Neural cell (in vitro differentiated cells): ENCODE data around the gene SLAMF6. TPM values are rescaled to one million over a fixed set of nuclear protein-coding genes. Genes with fewer than 3 reads are reported as not detected.

Source experiments
- H2AFZ ChIP-seq: fragments of 200-600, 300-800 bp; sonication (generic), shearing (Covaris generic); 2 replicates; pipeline ENCODE4 v1.6.0; 2014; ENCODE audit warnings: low read depth, mild to moderate bottlenecking, antibody characterized with exemption, low read length, moderate library complexity
- H3F3A ChIP-seq: fragments of 200-600 bp; shearing (Covaris generic); 2 replicates; pipeline ENCODE4 v1.6.1; 2016; ENCODE audit warnings: mild to moderate bottlenecking, moderate library complexity, mixed read lengths, antibody characterized with exemption, low read length; ENCODE audit not compliant: insufficient read depth, poor library complexity, severe bottlenecking
- H3K27ac ChIP-seq: fragments of 200-600, 300-800 bp; sonication (generic), shearing (Covaris generic); 2 replicates; pipeline ENCODE4 v1.5.1; 2014; ENCODE audit warnings: mild to moderate bottlenecking, low read length, moderate library complexity
- H3K27me3 ChIP-seq: fragments of 300-800, 200-600 bp; sonication (generic), shearing (Covaris generic); 2 replicates; pipeline ENCODE4 v1.6.0; 2014; ENCODE audit warnings: mild to moderate bottlenecking, low read depth, low read length, moderate library complexity; ENCODE audit not compliant: insufficient read depth
- H3K36me3 ChIP-seq: fragments of 300-800, 200-600 bp; sonication (generic), shearing (Covaris generic); 2 replicates; pipeline ENCODE4 v1.5.1; 2014; ENCODE audit warnings: mild to moderate bottlenecking, antibody characterized with exemption, low read length, moderate library complexity; ENCODE audit not compliant: insufficient read depth
- H3K4me2 ChIP-seq: fragments of 300-800, 200-600 bp; sonication (generic), shearing (Covaris generic); 2 replicates; pipeline ENCODE4 v1.6.0; 2014; ENCODE audit warnings: mild to moderate bottlenecking, low read length
- H3K4me3 ChIP-seq: fragments of 300-800, 200-600 bp; sonication (generic), shearing (Covaris generic); 2 replicates; pipeline ENCODE4 v1.5.1; 2014; ENCODE audit warnings: mild to moderate bottlenecking, low read length, moderate library complexity
- H3K79me2 ChIP-seq: fragments of 200-600 bp; shearing (Covaris generic); replicated peaks from 2 replicates; pipeline ENCODE4 v1.6.0; 2014; ENCODE audit warnings: mild to moderate bottlenecking, low read length, moderate library complexity; ENCODE audit not compliant: insufficient read depth
- H3K9ac ChIP-seq: fragments of 300-800, 200-600 bp; sonication (generic), shearing (Covaris generic); 2 replicates; pipeline ENCODE4 v1.6.1; 2016; ENCODE audit warnings: mild to moderate bottlenecking, low read length, mixed read lengths
- H3K9me2 ChIP-seq: fragments of 200-600 bp; shearing (Covaris generic); 2 replicates; pipeline ENCODE4 v1.6.1; 2016; ENCODE audit warnings: mild to moderate bottlenecking, low read length, mixed read lengths; ENCODE audit not compliant: insufficient read depth
- H3K9me3 ChIP-seq: fragments of 200-600, 300-800 bp; sonication (generic), shearing (Covaris generic); 2 replicates; pipeline ENCODE4 v1.6.1; 2016; ENCODE audit warnings: mild to moderate bottlenecking, mixed run types, low read length, moderate library complexity, mixed read lengths
- H4K20me1 ChIP-seq: fragments of 200-600 bp; shearing (Covaris generic); 2 replicates; pipeline ENCODE4 v1.6.1; 2016; ENCODE audit warnings: mild to moderate bottlenecking, mixed run types; ENCODE audit not compliant: insufficient read depth
- EP300 ChIP-seq: fragments of 450-650 bp; conservative IDR thresholded peaks from 2 replicates; pipeline ENCODE4 v1.6.1; 2014; ENCODE audit warnings: antibody characterized with exemption, mild to moderate bottlenecking, moderate library complexity; ENCODE audit not compliant: poor library complexity, severe bottlenecking
- EZH2 ChIP-seq: fragments of 200-600, 300-800 bp; shearing (Covaris generic), sonication (generic); IDR thresholded peaks from 2 replicates; pipeline ENCODE4 v1.6.1; 2014; ENCODE audit warnings: antibody characterized with exemption, low read length, borderline replicate concordance, mild to moderate bottlenecking; ENCODE audit not compliant: insufficient read depth, poor library complexity, severe bottlenecking
- MXI1 ChIP-seq: fragments of 450-650 bp; conservative IDR thresholded peaks from 2 replicates; pipeline ENCODE4 v1.6.1; 2014; ENCODE audit warnings: antibody characterized with exemption, mild to moderate bottlenecking; ENCODE audit not compliant: poor library complexity, severe bottlenecking
- POLR2AphosphoS5 ChIP-seq: IDR thresholded peaks from 2 replicates; pipeline ENCODE4 v1.6.1; 2012
- RAD21 ChIP-seq: fragments of 450-650 bp; conservative IDR thresholded peaks from 2 replicates; pipeline ENCODE4 v1.6.1; 2014; ENCODE audit warnings: antibody characterized with exemption, mild to moderate bottlenecking, moderate library complexity
- SMC3 ChIP-seq: fragments of 450-650 bp; conservative IDR thresholded peaks from 2 replicates; pipeline ENCODE4 v1.6.1; 2014; ENCODE audit warnings: antibody characterized with exemption, mild to moderate bottlenecking, moderate library complexity; ENCODE audit not compliant: poor library complexity
- TAF1 ChIP-seq: IDR thresholded peaks from 2 replicates; pipeline ENCODE4 v1.6.1; 2012; ENCODE audit warnings: low read depth
- polyA plus RNA-seq: library from polyadenylated mRNA; depleted of rRNA; stranded (reverse); fragments of >200 nt; gene quantifications from 2 replicates; pipeline ENCODE4 v1.2.3, GENCODE V29; 2014
- TF ChIP-seq, protein P1 (sequence below): fragments of 450-650 bp; IDR thresholded peaks from 2 replicates; pipeline ENCODE4 v1.5.1; 2014; ENCODE audit warnings: antibody characterized with exemption, mild to moderate bottlenecking, moderate library complexity; ENCODE audit not compliant: poor library complexity, severe bottlenecking
- TF ChIP-seq, protein P2 (sequence below): IDR thresholded peaks from 2 replicates; pipeline ENCODE4 v1.6.1; 2012; ENCODE audit warnings: borderline replicate concordance

SLAMF6 gene
- polyA plus RNA-seq, 1 donor from 2014 or later, result not detected

DNA sequence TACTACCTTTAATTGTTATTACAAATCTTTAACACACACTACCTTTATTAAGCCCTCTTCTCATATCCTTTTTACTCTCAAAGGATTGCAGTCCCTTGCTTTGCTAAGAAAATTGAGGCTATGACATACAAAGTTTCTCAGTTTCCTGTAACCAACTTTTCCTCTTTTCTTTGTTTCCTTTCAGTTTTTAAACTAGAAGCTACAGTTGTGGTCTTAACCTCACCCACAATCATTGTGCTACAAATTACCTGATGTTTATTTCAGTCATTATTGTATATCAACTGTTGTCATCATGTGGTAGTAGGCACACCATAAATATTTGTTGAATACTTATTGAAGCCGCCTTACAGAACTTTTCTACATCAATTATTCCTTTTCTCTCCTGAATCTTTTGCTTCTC is 51.8 kb downstream of the SLAMF6 start:
- Histone ChIP-seq H3K79me2 (no peaks in the 10 kb centered on the region), H3K4me2 (no peak overlapping the region), H3F3A (no peaks in the 10 kb centered on the region), H3K9ac (no peak overlapping the region), H2AFZ (no peak overlapping the region), H3K4me3 (no peak overlapping the region), H3K9me2 (no peaks in the 10 kb centered on the region), H3K27me3 (no peaks in the 10 kb centered on the region), H3K9me3 (no peaks in the 10 kb centered on the region), H4K20me1 (no peaks in the 10 kb centered on the region), H3K36me3 (no peaks in the 10 kb centered on the region), H3K27ac (no peak overlapping the region)
- no peak for TF ChIP-seq EP300
- no peak for TF ChIP-seq SMC3
- TF ChIP-seq, protein P1, sequence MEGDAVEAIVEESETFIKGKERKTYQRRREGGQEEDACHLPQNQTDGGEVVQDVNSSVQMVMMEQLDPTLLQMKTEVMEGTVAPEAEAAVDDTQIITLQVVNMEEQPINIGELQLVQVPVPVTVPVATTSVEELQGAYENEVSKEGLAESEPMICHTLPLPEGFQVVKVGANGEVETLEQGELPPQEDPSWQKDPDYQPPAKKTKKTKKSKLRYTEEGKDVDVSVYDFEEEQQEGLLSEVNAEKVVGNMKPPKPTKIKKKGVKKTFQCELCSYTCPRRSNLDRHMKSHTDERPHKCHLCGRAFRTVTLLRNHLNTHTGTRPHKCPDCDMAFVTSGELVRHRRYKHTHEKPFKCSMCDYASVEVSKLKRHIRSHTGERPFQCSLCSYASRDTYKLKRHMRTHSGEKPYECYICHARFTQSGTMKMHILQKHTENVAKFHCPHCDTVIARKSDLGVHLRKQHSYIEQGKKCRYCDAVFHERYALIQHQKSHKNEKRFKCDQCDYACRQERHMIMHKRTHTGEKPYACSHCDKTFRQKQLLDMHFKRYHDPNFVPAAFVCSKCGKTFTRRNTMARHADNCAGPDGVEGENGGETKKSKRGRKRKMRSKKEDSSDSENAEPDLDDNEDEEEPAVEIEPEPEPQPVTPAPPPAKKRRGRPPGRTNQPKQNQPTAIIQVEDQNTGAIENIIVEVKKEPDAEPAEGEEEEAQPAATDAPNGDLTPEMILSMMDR, result no peak
- no peak for TF ChIP-seq MXI1
- TF ChIP-seq TAF1, result no peak
- TF ChIP-seq EZH2, result no peak
- no peak for TF ChIP-seq POLR2AphosphoS5
- TF ChIP-seq, protein P2, sequence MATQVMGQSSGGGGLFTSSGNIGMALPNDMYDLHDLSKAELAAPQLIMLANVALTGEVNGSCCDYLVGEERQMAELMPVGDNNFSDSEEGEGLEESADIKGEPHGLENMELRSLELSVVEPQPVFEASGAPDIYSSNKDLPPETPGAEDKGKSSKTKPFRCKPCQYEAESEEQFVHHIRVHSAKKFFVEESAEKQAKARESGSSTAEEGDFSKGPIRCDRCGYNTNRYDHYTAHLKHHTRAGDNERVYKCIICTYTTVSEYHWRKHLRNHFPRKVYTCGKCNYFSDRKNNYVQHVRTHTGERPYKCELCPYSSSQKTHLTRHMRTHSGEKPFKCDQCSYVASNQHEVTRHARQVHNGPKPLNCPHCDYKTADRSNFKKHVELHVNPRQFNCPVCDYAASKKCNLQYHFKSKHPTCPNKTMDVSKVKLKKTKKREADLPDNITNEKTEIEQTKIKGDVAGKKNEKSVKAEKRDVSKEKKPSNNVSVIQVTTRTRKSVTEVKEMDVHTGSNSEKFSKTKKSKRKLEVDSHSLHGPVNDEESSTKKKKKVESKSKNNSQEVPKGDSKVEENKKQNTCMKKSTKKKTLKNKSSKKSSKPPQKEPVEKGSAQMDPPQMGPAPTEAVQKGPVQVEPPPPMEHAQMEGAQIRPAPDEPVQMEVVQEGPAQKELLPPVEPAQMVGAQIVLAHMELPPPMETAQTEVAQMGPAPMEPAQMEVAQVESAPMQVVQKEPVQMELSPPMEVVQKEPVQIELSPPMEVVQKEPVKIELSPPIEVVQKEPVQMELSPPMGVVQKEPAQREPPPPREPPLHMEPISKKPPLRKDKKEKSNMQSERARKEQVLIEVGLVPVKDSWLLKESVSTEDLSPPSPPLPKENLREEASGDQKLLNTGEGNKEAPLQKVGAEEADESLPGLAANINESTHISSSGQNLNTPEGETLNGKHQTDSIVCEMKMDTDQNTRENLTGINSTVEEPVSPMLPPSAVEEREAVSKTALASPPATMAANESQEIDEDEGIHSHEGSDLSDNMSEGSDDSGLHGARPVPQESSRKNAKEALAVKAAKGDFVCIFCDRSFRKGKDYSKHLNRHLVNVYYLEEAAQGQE, result no peak
- no peak for TF ChIP-seq RAD21

DNA sequence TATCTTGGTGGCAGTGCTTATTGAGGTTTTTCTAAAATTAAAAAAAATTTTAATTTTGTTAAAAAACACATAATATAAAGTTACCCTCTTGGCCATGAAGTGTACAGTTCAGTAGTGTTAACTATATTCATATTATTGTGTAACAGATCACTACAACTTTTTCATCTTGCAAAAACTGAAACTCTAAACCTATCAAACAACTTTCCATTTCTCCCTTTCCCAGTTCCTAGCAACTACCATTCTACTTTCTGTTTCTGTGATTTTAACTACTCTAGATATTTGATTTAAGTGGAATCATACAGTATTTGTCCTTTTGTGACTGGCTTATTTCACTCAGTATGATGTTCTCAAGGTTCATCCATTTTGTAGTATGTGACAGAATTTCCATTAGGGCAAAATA is 55.5 kb downstream of the SLAMF6 start:
- H4K20me1 ChIP-seq, result no peaks in the 10 kb centered on the region

More for the DNA sequence above, 55.5 kb downstream of the SLAMF6 start:
- Histone ChIP-seq H3K9me3 (no peaks in the 10 kb centered on the region), H3K36me3 (no peaks in the 10 kb centered on the region), H3K27me3 (no peaks in the 10 kb centered on the region), H3K79me2 (no peaks in the 10 kb centered on the region), H3K4me2 (no peak overlapping the region), H3K9ac (no peak overlapping the region), H3F3A (no peaks in the 10 kb centered on the region), H3K4me3 (no peak overlapping the region), H3K27ac (no peak overlapping the region), H3K9me2 (no peaks in the 10 kb centered on the region), H2AFZ (no peak overlapping the region)
- TF ChIP-seq SMC3 (no peak), RAD21 (no peak)
- TF ChIP-seq, protein P1, result no peak
